HG03520 (cell line): ENCODE measurements around the gene NECTIN1.

Experiments used
- ATAC-seq: cut with Tn5 transposase; IDR thresholded peaks from one replicate; pipeline ENCODE4 v1.9.1; 2021; ENCODE audit warnings: mild to moderate bottlenecking, moderate library complexity; ENCODE audit not compliant: unreplicated experiment

The NECTIN1 gene

GRCh38 chr11:119734788-119735187 lies 5.8 kb upstream of the NECTIN1 start:
- no peak for ATAC-seq

DNA sequence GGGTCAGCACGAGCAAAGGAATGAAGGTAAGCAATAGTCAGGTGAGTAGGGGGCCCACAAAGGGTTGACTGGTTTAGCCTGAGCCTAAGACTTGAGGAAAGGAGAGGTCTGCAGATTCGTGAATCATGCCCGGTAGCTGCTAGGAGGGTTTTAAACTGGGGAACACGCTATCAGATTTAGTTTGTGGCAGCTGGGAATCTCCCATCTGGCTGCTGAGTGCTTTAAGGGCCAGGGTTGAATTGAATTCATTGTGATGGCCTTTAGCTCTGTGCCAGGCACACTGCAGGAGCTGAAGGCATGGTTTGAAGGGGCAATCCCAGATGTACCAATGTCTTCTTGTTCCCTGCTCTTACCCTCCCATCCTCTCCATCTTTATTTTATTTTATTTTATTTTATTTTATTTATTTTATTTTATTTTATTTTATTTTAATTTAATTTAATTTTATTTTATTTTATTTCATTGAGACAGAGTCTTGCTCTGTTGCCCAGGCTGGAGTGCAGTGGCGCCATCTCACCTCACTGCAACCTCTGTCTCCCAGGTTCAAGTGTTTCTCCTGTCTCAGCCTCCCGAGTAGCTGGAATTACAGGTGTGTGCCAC lies 1.9 kb upstream of the NECTIN1 start:
- no peak for ATAC-seq

DNA sequence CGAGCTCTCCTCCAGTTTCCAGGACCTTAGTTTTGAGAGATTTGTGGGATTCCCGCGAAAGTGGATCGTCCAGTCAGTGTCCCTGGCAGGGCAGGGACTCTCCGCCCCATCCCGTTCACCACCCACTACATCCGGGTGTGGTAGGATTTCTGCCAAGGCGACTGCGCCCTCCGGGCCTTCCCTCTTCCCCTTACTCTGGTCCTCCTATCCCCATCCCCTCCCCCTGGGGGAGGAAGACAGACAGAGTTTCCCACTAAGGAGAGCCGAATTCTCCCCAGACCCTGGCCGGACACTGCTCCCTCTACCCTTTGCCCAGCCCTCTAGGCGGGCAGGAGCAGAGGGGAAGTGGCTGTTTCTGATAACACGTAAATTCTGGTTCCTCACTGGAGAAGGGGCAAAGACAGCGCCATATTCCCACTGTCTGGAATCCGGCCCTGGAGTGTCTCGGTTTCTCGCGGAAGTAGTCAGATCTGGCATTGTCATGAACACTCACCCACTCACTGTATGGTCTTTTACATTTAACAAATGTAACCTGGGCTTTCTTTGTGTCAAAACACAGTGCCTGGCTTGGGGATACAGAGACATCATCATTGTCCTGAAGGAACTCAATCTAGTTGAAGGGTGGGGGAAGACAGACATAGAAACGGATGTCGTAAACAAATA lies 1.1 kb upstream of the NECTIN1 start:
- no peak for ATAC-seq

- no peak for ATAC-seq
Observed at GRCh38 chr11:119729581-119729927, 554 bp upstream of the NECTIN1 start.

GRCh38 chr11:119728211-119728626 lies 781 bp downstream of the NECTIN1 start:
- ATAC-seq = no peak

DNA sequence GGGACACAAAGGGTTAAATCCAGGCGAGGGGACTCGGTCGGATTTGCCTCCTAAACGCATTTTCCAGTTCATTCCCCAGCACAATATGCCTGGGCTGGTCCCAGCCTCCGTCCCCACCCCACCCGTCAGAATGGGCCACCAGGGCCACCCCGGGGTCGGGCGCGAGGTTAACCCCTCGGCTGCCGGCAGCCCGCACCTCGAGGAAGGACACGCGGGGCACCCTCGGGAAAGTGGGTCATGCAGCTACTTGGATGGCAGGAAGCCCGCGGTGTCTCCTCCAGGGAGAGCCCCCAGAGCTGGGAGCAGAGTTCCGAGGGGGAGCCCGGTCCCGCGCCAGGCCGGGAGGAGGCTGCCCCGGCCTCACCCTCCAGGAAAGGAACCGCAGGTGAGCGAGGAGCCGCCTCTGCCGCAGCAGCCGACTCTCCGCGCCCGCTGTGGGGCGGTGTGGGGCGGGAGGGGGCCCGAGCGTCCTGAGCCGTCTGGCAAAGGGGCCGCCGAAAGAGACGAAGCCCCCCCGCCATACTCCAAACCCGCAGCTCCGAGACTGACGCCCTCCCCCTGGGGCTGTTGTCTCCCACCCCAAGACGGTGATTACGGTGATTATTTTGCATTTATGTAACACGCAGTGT lies 1.4 kb downstream of the NECTIN1 start:
- ATAC-seq = no peak

DNA sequence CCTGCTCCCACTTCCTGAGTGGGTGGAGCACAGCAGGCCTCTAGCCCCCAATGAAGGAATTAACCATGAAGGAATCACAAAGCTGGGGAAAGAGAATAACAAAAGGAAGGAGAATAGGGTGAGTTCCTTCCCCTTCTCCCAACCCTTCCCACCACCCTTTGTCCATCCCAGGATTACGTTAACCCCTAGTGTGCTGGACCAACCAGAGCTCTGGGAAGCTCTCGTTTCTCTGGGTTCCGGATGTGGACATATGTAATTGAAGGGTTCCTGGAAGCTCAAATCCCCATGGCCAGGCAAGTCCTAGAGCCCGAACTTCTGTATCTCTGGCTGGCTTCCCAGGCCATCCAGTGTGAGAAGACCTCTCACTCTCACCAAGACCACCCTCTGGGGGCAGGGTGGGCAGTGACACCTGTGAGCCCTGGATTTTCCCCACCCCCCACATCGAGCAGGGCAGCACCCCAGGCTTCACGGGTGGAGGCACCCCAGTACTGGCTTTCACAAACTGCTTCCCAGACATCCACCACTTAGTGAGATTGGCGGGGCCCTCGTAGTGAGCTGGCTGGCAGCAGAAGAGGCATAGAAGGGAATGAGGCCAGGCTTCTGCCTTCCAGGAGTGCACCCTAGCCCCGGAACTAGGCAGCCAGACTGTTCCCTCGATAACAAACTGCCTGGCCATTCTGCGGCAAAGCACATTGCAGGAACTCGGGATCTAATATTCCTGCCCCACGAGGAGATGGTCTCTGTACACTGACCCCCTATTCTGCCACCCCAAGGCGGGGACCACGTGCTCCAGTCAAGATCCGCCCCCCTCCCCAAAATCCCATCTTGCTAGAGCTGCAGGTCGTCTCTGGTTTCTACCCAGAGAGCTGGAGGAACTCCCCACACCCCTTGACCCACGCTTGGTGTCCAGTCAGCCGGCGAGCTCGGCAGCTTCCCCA lies 2.1 kb downstream of the NECTIN1 start:
- no peak for ATAC-seq

- ATAC-seq = no peak
Observed at GRCh38 chr11:119726150-119726553, 2.8 kb downstream of the NECTIN1 start.

DNA sequence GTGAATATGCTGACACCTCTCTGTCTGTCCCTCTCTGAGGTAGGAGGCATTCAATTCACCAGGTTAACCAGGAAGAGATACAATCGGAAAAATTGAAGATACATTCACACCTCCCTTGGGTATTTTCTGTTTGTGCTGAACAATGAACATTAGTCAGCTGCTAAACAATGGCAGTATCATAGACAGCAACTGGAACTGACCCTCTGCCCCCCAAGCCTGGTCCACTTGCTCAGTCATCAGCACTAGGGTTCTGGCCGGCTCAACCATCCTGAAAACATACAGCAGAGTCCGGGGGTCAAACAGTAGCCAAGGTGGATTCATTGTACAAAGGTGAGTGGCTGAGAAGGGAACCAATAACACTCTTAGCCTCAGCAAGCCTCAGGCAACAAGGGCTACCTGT lies 4.0 kb downstream of the NECTIN1 start:
- no peak for ATAC-seq

- no peak for ATAC-seq
Observed at GRCh38 chr11:119723952-119724325, 5.1 kb downstream of the NECTIN1 start.

GRCh38 chr11:119723243-119723951 lies 5.6 kb downstream of the NECTIN1 start:
- no peak for ATAC-seq

DNA sequence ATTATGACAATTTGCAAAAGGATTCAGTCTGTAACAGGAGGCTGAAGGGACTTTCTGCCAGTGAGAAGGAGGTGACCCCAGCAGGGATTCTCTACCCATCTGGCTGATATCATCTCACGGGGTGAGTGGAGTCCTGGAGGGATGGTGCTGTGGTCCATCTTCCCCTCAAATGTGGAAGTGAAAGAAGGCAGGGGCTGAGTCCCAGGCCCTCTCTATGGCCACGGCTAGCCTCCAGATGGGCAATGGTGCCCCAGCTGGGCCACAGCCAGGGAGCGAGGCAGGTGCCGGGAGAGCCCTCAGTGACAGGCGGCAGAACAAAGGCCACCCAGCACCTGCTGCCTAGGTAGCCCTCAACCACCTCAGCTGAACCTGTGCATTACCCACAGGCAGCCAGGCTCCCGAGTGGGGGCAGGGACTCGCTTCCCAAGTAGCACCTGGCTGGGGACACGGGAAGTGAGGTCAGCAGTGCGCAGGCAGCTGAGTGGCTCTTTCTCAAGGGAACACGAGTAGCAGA lies 6.7 kb downstream of the NECTIN1 start:
- ATAC-seq = no peak

- no peak for ATAC-seq
Observed at GRCh38 chr11:119721129-119722120, 7.6 kb downstream of the NECTIN1 start.

DNA sequence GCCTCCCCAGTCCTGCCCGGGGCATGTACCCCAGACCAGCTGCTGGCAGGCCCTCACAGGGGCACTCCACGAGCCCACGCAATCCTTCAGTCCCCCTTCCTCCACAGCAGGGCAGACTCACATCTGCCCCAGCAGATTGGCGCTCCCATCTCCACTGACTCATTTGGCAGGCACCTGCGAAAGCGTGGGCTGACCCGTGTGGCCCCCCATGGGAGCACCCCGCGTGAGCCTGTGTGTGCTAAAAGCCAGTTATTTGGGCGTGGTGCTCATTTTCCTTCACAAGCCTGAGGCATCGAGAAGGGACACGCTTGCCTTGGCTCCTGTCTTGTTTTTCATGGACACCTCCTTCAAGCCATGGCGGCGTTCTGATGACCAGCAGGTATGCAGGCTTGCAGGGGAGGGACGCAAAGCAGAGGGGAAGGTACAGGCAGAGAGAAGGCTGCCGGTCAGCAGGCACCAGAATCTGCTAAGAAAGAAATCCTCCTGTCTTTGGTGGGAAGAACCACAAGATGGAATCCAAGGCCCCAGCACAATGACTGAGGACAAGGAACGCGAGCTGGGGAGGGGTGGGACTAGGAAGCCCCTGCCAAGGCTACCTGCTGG lies 8.6 kb downstream of the NECTIN1 start:
- no peak for ATAC-seq

DNA sequence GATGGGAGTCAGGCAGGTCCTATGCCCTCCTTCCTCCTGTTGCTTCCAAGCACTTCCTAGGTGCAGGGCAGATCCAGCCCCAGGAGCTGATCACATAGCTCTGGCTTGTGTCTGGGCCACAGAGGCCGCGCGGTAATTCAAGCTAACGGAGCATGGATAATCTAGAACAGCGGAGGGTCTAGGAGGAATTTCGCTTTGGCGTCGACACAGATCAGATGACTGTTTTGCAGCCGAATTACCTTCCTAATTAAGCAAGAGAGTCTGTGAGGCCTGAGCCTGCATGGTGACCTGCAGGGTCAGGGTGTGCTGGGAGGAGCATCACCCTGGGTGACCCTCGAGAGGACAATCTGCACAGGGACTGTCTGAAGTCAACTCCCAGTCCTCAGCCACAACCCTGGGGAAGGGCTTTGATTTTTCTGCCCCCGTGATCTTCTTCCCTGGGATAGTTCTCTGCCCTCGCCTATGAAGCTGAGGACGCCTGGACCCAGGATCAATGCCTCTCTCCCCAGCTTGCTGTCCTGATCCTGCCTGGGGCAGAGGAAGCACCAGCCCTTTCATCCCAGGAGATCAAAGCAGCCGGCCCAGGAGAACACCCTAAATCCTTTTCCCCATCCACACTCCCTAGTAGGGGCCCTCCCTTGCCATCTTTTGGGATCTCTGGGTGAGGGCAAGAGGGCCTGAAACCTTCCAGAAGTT lies 11.0 kb downstream of the NECTIN1 start:
- no peak for ATAC-seq

GRCh38 chr11:119716582-119717498 lies 12.2 kb downstream of the NECTIN1 start:
- ATAC-seq = no peak

GRCh38 chr11:119714590-119714989 lies 14.4 kb downstream of the NECTIN1 start:
- no peak for ATAC-seq
